SU-DHL-6 (cell line): ENCODE measurements around the gene DNAAF1.

Source experiments
- H2AFZ ChIP-seq: fragments of 200-600 bp; sonication (generic); 2 replicates; pipeline ENCODE4 v1.6.1; 2014; ENCODE audit warnings: low read depth, mild to moderate bottlenecking, moderate library complexity, mixed read lengths, antibody characterized with exemption, low read length; ENCODE audit not compliant: severe bottlenecking
- H3F3A ChIP-seq: fragments of 200-600 bp; shearing (Covaris generic); 2 replicates; pipeline ENCODE4 v1.6.0; 2016; ENCODE audit warnings: antibody characterized with exemption, mild to moderate bottlenecking; ENCODE audit not compliant: insufficient read depth
- H3K27ac ChIP-seq: fragments of 200-600 bp; sonication (generic); 2 replicates; pipeline ENCODE4 v1.5.1; 2016; ENCODE audit warnings: low read depth, mild to moderate bottlenecking, low read length, moderate library complexity, mixed read lengths
- H3K27me3 ChIP-seq: fragments of 200-600 bp; sonication (generic), shearing (Covaris generic); 2 replicates; pipeline ENCODE4 v1.6.0; 2014; ENCODE audit warnings: mild to moderate bottlenecking, low read length
- H3K36me3 ChIP-seq: fragments of 200-600 bp; sonication (generic); 2 replicates; pipeline ENCODE4 v1.6.1; 2014; ENCODE audit warnings: mild to moderate bottlenecking, low read length, mixed read lengths
- H3K4me2 ChIP-seq: fragments of 300-600, 200-600 bp; shearing (Covaris generic), sonication (generic); 2 replicates; pipeline ENCODE4 v1.6.0; 2014; ENCODE audit warnings: low read length, low read depth, mild to moderate bottlenecking; ENCODE audit not compliant: poor library complexity, severe bottlenecking
- H3K4me3 ChIP-seq: fragments of 200-600 bp; sonication (generic); 2 replicates; pipeline ENCODE4 v1.5.1; 2014; ENCODE audit warnings: antibody characterized with exemption, low read length, mild to moderate bottlenecking, mixed read lengths; ENCODE audit not compliant: insufficient read depth, poor library complexity, severe bottlenecking
- H3K79me2 ChIP-seq: fragments of 200-600 bp; sonication (generic); 2 replicates; pipeline ENCODE4 v1.6.1; 2014; ENCODE audit warnings: mild to moderate bottlenecking, low read length, moderate library complexity; ENCODE audit not compliant: insufficient read depth
- H3K9ac ChIP-seq: fragments of 200-600 bp; sonication (generic); 2 replicates; pipeline ENCODE4 v1.7.0; 2014; ENCODE audit warnings: mild to moderate bottlenecking, low read length
- H3K9me2 ChIP-seq: fragments of 200-600 bp; sonication (generic); replicated peaks from 2 replicates; pipeline ENCODE4 v1.6.1; 2014; ENCODE audit warnings: low read length; ENCODE audit not compliant: insufficient read depth
- H3K9me3 ChIP-seq: fragments of 200-600 bp; sonication (generic); 2 replicates; pipeline ENCODE4 v1.6.1; 2014; ENCODE audit warnings: low read length, mixed read lengths; ENCODE audit not compliant: insufficient read depth
- H4K20me1 ChIP-seq: fragments of 200-600 bp; sonication (generic); 2 replicates; pipeline ENCODE4 v1.6.1; 2014; ENCODE audit warnings: low read depth, mild to moderate bottlenecking, antibody characterized with exemption, low read length, moderate library complexity, mixed read lengths
- EZH2phosphoT487 ChIP-seq: fragments of 200-600 bp; sonication (generic), shearing (Covaris generic); conservative IDR thresholded peaks from 2 replicates; pipeline ENCODE4 v1.6.1; 2018; ENCODE audit warnings: mild to moderate bottlenecking, antibody characterized with exemption, low read length, moderate library complexity, mixed read lengths
- TF ChIP-seq, protein P1 (sequence below): fragments of 200-600 bp; sonication (generic); IDR thresholded peaks from one replicate; pipeline ENCODE4 v1.5.1; 2017; ENCODE audit warnings: antibody characterized with exemption, mild to moderate bottlenecking, low read length, moderate library complexity; ENCODE audit not compliant: insufficient read depth, poor library complexity, severe bottlenecking

The DNAAF1 gene

DNA sequence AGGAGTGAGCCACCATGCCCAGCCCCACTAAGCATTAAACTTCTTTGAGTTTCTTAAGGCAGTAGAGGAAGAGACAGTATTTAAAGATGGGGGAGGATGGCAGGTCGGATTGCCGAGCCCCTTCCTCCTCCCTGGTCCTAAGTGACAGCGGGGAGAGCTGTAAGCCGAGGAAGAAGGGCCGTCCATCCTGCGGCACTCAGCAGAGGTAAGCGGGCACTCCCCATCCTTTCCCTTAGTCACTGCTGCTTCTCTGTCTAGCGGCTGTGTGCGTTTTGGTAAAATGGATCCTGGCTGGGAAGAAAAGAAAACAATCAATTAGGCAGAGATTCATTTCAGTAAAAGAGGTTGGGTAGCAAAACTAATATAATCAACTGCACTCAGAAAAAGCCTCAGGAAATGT, 13.9 kb downstream of the DNAAF1 start:
- TF ChIP-seq, protein P1, sequence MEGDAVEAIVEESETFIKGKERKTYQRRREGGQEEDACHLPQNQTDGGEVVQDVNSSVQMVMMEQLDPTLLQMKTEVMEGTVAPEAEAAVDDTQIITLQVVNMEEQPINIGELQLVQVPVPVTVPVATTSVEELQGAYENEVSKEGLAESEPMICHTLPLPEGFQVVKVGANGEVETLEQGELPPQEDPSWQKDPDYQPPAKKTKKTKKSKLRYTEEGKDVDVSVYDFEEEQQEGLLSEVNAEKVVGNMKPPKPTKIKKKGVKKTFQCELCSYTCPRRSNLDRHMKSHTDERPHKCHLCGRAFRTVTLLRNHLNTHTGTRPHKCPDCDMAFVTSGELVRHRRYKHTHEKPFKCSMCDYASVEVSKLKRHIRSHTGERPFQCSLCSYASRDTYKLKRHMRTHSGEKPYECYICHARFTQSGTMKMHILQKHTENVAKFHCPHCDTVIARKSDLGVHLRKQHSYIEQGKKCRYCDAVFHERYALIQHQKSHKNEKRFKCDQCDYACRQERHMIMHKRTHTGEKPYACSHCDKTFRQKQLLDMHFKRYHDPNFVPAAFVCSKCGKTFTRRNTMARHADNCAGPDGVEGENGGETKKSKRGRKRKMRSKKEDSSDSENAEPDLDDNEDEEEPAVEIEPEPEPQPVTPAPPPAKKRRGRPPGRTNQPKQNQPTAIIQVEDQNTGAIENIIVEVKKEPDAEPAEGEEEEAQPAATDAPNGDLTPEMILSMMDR: no peak
- TF ChIP-seq EZH2phosphoT487: no peak

GRCh38 chr16:84159800-84160199, 14.7 kb downstream of the DNAAF1 start:
- H2AFZ ChIP-seq: no peak overlapping the region
- H3K27me3 ChIP-seq: no peaks in the 10 kb centered on the region
- no peaks in the 10 kb centered on the region for H3K9me3 ChIP-seq
- H3F3A ChIP-seq: no peaks in the 10 kb centered on the region
- no peaks in the 10 kb centered on the region for H3K36me3 ChIP-seq
- H3K79me2 ChIP-seq: no peaks in the 10 kb centered on the region
- no peak overlapping the region for H3K4me2 ChIP-seq
- no peak overlapping the region for H3K27ac ChIP-seq
- no peak for TF ChIP-seq EZH2phosphoT487
- TF ChIP-seq, protein P1: no peak
- no peaks in the 10 kb centered on the region for H4K20me1 ChIP-seq
- H3K9ac ChIP-seq: no peak overlapping the region
- no peaks in the 10 kb centered on the region for H3K9me2 ChIP-seq
- no peak overlapping the region for H3K4me3 ChIP-seq

More for the DNA sequence above, 13.9 kb downstream of the DNAAF1 start:
- Histone ChIP-seq H3K79me2 (no peaks in the 10 kb centered on the region), H3K9me2 (no peaks in the 10 kb centered on the region), H3F3A (no peaks in the 10 kb centered on the region), H3K9me3 (no peaks in the 10 kb centered on the region), H2AFZ (no peak overlapping the region), H4K20me1 (no peaks in the 10 kb centered on the region), H3K9ac (no peak overlapping the region), H3K27me3 (no peaks in the 10 kb centered on the region), H3K27ac (no peak overlapping the region), H3K4me3 (no peak overlapping the region), H3K4me2 (no peak overlapping the region), H3K36me3 (no peaks in the 10 kb centered on the region)

GRCh38 chr16:84161037-84161436, 15.9 kb downstream of the DNAAF1 start:
- Histone ChIP-seq H3K27me3 (no peaks in the 10 kb centered on the region), H3F3A (no peaks in the 10 kb centered on the region), H3K9me2 (no peaks in the 10 kb centered on the region), H3K4me2 (no peak overlapping the region), H3K36me3 (no peaks in the 10 kb centered on the region), H3K27ac (no peak overlapping the region), H4K20me1 (no peaks in the 10 kb centered on the region), H3K9me3 (no peaks in the 10 kb centered on the region), H3K9ac (no peak overlapping the region), H3K4me3 (no peak overlapping the region), H3K79me2 (no peaks in the 10 kb centered on the region), H2AFZ (no peak overlapping the region)
- TF ChIP-seq EZH2phosphoT487: no peak
- TF ChIP-seq, protein P1: no peak
